Renal cortex interstitium (tissue), 11 donors: Measurements from ENCODE around the gene CTXN1. TPM values are rescaled to one million over a fixed set of nuclear protein-coding genes. Genes with fewer than 3 reads are reported as not detected.

ENCODE experiments used
- DNase-seq, 11 donors: peaks; one replicate each; pipeline ENCODE4 v3.0.0-alpha.2; 2013; ENCODE audit warnings: low read depth in 9 of 11, low spot score in 4 of 11; ENCODE audit errors: extremely low read depth in 1 of 11
- polyA plus RNA-seq, 3 donors: library from polyadenylated mRNA; unstranded; fragments of 120-200 nt; gene quantifications; one replicate each; pipeline ENCODE4 v1.2.1, GENCODE V29; 2013; ENCODE audit not compliant: insufficient read length in 3 of 3

The CTXN1 gene
- polyA plus RNA-seq, 3 donors, result 12.7 to 33.9 (median 32.3) TPM

DNA sequence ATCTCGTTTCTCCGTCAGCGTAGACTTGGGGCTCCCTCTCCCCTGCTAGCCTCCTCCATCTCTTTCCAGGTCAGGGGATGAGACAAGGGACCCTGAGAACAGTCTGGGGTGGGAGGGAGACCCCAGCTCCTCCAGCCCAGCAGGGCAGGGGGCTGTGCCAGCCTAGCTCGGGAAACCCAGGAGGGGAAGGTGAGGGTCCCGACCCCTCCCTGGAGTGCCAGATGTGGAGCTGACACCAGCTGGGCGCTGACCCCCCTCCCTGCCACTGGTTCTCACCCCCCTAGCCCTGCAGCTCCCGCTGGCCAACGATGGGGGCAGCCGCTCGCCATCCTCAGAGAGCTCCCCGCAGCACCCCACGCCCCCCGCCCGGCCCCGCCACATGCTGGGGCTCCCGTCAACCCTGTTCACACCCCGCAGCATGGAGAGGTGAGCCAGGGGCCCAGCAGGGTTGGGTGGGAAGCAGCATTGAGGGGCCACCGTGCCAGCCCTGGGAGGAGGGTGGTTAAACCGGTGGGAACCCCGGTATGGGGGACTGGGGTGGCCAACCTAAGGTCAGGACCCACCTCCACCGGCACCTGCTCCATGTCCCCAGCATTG, 16.4 kb downstream of the CTXN1 start:
- no peak for DNase-seq

DNA sequence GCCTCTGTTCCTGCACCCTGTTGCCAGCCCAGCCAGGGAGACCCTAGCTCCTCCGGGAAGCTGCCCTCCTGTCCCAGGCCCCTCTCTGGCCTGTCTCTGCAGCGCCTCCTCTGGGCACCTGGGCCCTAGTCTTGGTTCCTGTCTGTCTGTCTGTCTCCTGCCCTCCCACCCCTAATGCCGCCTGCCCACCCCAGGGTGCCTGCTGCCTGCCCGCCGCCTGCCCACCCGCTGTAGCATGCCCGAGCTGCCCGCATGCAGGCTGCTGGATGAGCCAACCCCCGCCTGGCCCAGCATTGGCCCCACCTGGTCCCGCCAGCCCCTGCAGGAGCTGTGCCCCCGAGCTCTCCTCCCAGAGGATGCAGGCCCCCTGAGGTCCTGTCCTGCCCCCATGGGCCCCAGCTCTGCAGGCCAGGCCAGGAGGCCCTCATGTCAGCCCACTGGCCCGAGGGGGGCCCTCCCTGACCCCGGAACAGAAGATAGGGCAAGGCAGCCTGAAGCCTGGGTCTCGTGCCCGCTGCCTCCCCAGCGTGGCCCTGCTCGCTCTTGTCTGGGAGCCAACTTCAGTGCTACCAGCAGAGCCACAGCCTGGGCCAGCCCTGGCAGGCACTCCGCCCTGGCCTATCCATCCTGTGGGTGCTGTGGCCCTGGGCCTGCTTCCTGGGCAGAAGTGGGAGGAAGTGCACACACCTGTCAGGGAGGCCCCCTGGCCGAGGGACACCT, 17.0 kb downstream of the CTXN1 start:
- DNase-seq, result no peak

DNA sequence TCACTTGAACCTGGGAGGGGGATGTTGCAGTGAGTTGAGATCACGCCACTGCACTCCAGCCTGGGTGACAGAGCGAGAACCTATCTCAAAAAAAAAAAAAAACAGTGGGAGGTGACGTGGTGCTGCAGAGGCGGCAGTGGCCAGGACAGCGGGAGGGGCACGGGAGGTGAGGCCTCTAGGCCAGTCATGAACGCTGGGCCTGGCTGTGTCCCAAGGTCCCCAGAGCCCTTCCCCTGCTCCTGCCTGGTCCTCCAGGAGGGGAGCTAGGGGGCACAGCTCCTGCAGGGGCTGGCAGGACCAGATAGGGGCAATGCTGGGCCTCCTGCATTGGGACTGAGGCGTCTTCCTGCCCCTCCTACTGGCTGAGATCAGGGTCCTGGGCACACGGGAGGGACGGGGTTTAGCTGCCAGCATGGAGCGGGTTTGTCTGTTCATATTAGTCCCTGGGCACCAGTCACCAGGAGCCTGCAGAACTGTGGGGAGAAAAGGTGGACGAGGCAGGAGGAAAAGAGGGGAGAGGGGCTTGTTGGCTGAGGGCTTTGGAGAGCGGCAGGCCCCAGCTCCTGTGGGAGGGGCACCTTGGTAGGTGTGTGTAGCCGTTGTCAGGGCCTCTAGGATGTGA, 17.7 kb downstream of the CTXN1 start:
- DNase-seq, result no peak

DNA sequence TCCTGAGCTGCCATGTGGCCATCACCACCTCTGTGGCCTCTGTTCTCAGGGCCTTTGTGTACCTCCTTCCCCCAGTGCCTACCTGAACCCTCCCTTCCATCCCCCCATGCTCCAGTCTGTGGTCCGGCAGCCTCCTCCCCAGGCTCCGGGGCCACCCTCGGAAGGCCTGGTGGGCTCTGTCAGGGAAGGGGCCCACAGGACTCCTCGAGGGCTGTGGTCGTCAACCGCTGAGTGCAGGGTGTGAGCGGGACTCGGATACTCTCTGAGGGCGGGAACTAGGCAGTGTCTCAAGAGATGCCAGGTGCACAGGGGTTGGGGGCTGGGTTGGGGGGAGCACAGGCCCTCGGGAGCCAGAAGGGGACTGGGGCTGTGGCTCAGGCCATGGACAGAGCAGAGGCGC, 18.4 kb downstream of the CTXN1 start:
- DNase-seq, result no peak

DNA sequence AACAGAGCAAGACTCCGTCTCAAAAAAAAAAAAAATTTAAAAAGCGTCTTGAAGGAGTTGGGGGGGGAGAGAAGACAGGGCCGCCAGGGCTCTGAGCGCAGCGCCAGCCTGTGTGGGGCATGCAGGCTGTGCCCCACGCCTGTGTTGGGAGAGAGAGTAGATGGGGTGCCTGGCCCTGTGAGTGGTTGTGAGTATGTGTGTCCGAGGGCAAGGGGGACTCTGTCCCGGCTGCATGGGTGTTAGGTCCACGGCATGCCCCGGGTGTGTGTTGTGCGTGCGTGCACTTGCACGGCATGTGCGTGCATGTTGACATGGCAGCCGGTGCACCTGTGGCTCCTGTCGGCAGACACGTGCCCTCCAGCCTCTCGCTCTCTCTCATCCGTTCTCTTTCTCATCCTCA, 18.8 kb downstream of the CTXN1 start:
- DNase-seq, result no peak

DNA sequence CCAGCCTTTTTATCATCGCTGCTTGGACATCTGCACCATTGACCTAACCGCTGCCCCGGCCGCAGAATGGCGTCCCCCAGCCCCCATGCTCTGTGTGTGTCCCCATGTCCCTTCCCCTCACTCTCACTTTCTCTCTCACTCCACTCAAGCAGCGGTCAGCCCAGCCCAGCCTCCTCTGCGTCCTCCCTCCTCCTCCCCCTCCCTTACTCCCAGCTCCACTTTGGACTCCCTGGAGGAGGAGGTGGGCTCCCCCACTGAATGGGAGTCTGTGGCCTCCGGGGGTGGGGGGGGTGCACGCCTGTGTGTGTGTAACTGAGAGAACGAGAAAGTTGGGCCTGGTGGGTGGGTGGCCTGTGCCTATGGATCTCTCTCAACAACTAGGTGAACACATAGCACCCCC, 20.1 kb downstream of the CTXN1 start:
- no peak for DNase-seq

DNA sequence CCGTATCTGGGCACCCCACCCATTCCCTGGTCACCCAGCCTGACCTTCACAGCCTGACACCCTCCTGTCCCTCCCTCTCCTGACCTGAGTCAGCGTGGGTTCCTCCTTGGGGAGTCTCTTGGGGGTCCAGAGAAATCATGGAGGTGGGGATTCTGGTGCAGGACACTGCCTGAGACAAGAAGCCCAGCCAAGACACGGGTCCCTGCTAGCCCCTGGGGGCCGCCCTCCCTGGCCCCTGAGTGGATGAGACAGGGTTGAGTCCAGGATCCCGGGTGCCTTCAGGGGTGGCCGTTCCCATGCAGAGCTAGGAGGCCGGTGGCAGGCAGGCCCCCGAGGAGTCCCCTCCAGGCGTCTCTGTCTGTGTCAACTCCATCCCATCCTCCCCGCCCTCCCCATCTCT, 20.7 kb downstream of the CTXN1 start:
- no peak for DNase-seq

DNA sequence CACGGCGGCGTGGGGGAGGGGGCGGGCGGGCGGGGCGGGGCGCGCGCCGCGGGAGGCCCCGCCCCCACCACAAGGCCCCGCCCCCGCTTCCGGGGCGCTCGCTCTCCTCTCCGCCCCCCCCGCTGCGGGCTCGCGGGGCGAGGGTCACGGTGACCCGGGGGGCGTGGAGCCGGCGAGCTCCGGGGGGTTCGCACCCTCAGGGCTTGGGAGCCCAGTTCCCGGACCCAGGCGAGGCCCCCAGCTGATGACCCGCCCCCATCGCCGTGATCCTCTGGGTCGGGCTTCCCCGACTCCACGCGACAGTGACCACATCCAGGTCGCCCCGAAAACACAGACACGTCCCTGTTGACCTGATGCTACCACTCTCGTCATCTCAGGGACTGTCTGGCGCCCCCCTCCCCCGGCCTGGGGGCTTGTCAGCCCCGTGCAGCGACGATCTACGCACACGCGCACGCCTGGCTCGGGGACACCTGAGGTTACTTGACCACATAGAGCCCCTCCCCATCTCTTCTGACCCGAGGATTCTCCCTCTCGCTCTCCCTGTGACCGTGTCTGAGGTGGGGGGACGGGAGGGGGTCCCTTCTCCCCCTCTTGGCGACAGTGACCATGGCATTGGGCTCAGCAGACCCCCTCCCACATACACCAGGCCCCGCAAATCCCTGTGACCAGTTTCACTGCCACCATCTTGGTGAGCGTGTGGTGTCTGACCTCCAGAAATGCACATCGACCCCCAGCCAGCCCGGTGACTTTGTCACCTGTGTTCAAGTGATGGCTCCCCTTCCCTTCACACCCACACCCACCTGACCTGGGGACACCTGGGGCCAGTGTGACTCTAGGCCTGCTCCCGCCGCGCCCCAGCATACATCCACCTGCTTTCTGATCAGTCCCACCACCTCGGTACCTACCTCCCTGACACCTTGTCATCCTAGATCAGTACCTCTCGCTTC, 21.6 kb downstream of the CTXN1 start:
- DNase-seq, result no peak

DNA sequence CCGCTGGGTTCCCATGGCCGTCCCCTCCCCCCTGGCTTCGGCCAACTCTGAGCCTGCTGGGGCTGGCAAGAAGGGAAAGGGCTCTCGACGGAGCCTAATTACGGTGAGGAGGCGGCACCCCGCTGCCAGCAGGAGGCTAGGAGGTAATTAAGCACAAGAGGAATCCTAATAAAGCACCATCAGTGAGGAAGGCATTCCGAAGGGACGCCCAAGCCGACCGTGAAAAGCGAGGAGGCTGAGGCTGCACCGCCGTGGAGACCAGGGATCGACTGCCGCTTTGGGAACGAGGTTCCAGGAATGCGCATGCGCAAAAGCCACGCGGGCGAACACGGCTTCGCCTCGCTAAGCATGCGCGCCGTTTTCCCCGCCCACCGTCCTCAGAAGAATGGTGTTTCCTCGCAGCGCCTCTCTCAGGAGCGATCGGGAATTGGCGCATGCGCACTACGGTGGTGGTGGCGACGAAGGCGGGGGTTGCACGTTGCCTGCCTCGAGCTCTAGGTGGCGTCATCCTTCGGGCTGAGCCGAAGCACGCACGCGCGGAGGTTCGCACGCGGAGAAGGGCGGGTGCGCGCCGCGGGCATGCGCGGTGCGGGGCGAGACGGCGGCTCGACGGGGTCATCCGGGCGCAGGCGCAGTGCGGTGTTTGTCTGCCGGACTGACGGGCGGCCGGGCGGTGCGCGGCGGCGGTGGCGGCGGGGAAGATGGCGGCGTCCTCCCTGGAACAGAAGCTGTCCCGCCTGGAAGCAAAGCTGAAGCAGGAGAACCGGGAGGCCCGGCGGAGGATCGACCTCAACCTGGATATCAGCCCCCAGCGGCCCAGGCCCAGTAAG, 22.5 kb downstream of the CTXN1 start, which contains the start of gene MAP2K7:
Gene MAP2K7, plus strand, starts transcription at position 634 of the 830 bp plus-strand sequence. Its CDS starts 68 bp downstream, at position 702.
- peak; percentile 99 to 100 (median 99) for DNase-seq

DNA sequence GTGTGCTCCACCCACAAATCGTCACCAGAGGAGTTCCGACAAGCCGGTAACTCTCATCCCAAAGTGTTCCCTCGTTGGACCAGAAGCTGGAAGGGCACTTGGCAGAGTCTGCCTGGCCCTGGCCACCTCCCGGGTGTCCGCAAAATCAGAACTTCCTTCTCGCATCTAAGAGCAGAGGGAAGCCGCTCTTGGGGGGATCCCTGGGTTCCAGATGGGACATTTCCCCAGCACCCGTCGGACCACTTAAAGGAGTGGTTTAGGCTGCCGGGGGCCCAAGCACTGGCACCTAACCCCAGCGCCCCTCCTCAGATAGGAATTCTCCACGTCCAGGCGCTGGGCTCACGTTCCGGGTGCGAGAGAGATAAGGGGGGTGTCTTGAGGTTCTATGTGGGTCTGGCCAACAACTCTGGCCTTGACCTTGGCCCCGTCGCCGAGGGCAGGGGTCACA, 23.1 kb downstream of the CTXN1 start:
- DNase-seq, result no peak

DNA sequence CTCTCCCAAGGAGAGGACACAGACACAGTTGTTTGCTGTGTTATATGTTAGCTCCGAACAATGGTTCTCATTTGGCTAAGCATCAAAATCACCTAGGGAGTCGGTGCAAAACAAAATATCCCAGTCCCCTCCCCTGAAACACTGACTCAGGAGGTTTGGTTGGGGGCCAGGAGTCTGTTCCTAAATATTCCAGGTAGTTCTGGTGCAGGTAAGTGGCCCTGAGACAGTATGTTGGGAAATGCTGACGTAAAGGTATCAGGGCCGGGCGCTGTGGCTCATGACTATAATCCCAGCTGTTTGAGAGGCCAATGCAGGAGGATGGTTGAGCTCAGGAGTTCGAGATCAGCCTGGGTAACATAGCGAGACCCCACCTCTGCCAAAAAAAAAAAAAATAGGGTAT, 24.6 kb downstream of the CTXN1 start:
- DNase-seq, result no peak

DNA sequence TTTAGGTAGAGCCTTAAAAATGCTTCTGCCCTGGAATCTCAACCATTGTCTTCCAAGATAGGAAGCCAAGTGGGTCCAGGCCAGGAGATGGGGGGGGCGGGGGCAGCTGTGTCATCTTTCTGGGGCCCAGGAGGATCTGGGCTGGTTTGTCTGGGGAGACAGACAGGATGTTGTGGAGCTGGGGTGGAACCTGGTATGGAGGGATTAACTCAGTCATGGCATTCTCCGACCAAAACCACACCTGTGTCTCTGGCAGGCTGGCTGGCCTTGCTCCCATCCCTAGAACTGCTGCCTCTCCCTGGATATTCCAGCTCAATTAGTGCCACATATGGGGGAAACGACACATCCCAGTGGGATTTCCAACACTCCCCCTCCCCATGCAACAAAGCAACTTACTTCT, 25.0 kb downstream of the CTXN1 start:
- no peak for DNase-seq

DNA sequence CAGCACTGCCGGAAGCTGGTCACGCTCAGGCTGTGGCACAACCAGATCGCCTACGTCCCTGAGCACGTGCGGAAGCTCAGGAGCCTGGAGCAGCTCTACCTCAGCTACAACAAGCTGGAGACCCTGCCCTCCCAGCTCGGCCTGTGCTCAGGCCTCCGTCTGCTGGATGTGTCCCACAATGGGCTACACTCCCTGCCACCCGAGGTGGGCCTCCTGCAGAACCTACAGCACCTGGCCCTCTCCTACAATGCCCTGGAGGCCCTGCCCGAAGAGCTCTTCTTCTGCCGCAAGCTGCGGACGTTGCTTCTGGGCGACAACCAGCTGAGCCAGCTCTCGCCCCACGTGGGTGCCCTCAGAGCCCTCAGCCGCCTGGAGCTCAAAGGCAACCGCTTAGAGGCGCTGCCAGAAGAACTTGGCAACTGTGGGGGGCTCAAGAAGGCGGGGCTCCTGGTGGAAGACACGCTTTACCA, 25.5 kb downstream of the CTXN1 start:
- DNase-seq, result no peak

DNA sequence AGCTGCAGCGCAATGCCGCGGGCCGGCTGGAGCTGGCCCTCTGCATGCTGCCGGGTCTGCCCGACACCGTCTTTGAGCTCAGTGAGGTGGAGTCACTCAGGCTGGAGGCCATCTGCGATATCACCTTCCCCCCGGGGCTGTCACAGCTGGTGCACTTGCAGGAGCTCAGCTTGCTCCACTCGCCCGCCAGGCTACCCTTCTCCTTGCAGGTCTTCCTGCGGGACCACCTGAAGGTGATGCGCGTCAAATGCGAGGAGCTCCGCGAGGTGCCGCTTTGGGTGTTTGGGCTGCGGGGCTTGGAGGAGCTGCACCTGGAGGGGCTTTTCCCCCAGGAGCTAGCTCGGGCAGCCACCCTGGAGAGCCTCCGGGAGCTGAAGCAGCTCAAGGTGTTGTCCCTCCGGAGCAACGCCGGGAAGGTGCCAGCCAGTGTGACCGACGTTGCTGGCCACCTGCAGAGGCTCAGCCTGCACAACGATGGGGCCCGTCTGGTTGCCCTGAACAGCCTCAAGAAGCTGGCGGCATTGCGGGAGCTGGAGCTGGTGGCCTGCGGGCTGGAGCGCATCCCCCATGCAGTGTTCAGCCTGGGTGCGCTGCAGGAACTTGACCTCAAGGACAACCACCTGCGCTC, 26.1 kb downstream of the CTXN1 start:
- no peak for DNase-seq

DNA sequence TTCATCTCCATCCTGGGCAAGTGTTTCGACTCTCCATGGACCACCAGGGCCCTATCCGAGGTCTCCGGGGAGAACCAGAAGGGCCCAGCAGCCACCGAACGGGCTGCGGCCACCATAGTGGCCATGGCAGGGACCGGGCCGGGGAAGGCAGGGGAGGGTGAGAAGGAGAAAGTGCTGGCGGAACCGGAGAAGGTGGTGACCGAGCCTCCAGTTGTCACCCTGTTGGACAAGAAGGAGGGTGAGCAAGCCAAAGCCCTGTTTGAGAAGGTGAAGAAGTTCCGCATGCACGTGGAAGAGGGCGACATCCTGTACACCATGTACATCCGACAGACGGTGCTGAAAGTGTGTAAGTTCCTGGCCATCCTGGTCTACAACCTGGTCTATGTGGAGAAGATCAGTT, 27.0 kb downstream of the CTXN1 start:
- no peak for DNase-seq

DNA sequence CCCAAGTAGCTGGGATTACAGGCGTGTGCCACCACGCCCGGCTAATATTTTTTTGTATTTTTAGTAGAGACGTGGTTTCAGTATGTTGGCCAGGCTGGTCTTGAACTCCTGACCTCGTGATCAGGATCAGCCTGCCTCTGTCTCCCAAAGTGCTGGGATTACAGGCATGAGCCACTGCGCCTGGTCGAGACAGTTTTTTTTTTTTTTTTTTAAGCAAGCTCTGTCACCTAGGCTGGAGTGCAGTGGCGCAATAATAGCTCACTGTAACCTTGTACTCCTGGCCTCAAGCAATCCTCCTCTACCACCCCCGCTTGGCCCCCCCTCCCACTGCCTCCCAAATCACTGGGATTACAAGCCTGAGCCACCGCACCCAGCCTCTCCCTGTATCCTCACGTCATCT, 28.6 kb downstream of the CTXN1 start:
- DNase-seq, result no peak

DNA sequence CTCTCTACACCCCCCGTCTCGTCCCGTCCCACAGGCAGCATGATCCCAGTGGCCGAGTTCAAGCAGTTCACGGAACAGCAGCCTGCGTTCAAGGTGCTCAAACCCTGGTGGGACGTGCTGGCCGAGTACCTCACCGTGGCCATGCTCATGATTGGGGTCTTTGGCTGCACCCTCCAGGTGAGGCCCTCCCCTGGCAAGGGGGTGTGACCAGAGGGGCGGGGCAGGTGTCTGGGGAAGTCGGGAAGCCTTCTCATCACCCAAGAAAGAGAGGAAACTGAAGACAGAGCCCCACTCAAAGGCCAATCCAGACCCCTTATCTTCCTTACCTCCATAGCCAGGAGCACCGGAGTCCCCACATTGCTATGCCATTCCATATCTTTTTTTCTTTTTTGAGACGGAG, 30.4 kb downstream of the CTXN1 start:
- no peak for DNase-seq
